Measurements from ENCODE around the gene C7orf25.
A peak's percentile ranks its signal among the peaks of the same experiment; 100 is the strongest.

C7orf25 gene

DNA sequence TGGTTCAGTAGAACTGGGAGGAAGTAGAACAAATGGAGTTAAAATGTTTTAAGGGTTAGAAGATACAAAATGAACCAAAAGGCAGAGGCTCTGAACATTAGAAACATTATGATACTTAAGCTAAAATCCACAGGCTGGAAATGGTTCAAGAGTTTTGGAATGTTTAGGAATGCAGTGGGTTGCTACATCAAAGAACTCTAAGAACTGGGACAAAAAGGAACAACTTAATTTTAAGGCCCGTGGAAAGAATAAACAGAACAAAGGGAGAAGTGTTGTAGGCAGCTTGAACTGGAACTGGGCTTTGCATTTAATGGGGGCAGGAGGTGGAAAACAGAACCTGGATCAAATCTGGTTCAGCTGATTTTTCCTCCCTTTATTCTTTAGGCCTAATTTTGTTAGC, 3.5 kb upstream of the C7orf25 start:
- no peak overlapping the region for H3K4me3 ChIP-seq (ENCODE audit: low read length)
- no peak for TF ChIP-seq CTCF (IDR thresholded peaks at IDR 0.05; ENCODE audit: insufficient read depth, low read depth, low read length, missing control alignments)
- DNase-seq (ENCODE audit: low read depth), result no peak

DNA sequence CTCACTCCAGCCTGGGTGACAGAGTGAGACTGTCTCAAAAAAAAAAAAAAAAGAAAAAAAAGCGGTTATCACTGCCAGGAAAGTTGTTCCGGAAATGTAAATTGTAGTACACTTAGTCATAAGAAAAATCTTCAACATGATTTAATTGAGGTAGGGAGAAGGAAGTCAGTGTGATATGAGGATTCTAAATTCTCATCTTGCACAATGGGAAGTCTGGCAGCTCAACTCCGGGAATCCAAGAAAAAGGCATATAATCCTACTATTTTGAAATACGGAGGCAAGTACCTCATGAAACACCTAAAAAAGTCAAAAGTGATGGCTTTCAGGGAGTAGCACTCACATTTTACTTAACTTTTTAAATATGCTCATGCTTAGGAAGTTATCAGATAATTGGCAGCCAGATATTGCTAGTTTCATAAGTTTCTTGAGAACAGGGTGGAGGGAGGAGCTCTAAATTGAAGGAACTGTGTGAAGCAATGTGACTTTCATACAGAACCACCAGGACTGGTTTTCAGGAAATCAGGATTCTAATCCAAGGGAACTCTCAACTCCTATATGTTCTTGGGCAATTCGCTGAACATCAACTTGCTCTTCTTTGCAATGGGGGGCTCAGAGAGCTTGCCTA, 2.7 kb upstream of the C7orf25 start:
- H3K4me3 ChIP-seq (ENCODE audit: low read length), result no peak overlapping the region

GRCh38 chr7:42914009-42914408, 2.1 kb upstream of the C7orf25 start:
- H3K4me3 ChIP-seq (ENCODE audit: low read length), result no peak overlapping the region
- DNase-seq (ENCODE audit: low read depth), result no peak
- TF ChIP-seq CTCF (IDR thresholded peaks at IDR 0.05; ENCODE audit: insufficient read depth, low read depth, low read length, missing control alignments), result no peak

More for the DNA sequence above, 2.7 kb upstream of the C7orf25 start:
- TF ChIP-seq CTCF (IDR thresholded peaks at IDR 0.05; ENCODE audit: insufficient read depth, low read depth, low read length, missing control alignments), result no peak
- peak; percentile 69 for DNase-seq (ENCODE audit: low read depth)

- H3K4me3 ChIP-seq (ENCODE audit: low read length), result no peak overlapping the region
- TF ChIP-seq CTCF (IDR thresholded peaks at IDR 0.05; ENCODE audit: insufficient read depth, low read depth, low read length, missing control alignments), result no peak
- no peak for DNase-seq (ENCODE audit: low read depth)
These were observed 1.7 kb upstream of the C7orf25 start for GRCh38 chr7:42913591-42913990.

- H3K4me3 ChIP-seq (ENCODE audit: low read length), result no peak overlapping the region
- no peak for TF ChIP-seq CTCF (IDR thresholded peaks at IDR 0.05; ENCODE audit: insufficient read depth, low read depth, low read length, missing control alignments)
- no peak for DNase-seq (ENCODE audit: low read depth)
These were observed 1.6 kb downstream of the C7orf25 start for GRCh38 chr7:42910306-42910705.

DNA sequence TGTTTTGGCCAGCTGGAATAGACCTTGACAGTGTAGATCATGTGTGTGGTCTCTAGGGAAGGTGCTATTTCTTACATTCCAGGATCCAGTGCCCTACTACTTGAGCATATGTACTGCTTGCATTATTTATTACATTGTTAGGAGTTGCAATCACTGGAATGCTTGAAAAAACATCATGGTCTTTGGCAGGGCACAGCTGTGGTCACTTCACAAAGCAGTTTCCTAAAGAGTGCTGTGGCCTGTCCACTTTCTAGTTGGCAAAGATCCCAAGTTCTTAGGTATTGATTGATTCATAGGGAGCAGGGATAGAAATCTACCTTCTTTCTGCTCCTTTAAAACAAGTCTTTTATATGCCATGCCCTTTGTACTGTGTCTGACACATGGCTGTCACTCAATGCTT, 4.6 kb downstream of the C7orf25 start:
- H3K4me3 ChIP-seq (ENCODE audit: low read length), result no peak overlapping the region
- no peak for DNase-seq (ENCODE audit: low read depth)
- no peak for TF ChIP-seq CTCF (IDR thresholded peaks at IDR 0.05; ENCODE audit: insufficient read depth, low read depth, low read length, missing control alignments)

- no peak overlapping the region for H3K4me3 ChIP-seq (ENCODE audit: low read length)
- no peak for TF ChIP-seq CTCF (IDR thresholded peaks at IDR 0.05; ENCODE audit: insufficient read depth, low read depth, low read length, missing control alignments)
- no peak for DNase-seq (ENCODE audit: low read depth)
These were observed 5.7 kb downstream of the C7orf25 start for GRCh38 chr7:42906181-42906580.
